ENCODE measurements around the gene ZNF772.
A peak's percentile ranks its signal among the peaks of the same experiment; 100 is the strongest.
"Not testable (repeated sequence)": the region's sequence is repeated elsewhere in the genome, so short reads cannot be mapped to it uniquely, and the experiment has no call there.

The ZNF772 gene

DNA sequence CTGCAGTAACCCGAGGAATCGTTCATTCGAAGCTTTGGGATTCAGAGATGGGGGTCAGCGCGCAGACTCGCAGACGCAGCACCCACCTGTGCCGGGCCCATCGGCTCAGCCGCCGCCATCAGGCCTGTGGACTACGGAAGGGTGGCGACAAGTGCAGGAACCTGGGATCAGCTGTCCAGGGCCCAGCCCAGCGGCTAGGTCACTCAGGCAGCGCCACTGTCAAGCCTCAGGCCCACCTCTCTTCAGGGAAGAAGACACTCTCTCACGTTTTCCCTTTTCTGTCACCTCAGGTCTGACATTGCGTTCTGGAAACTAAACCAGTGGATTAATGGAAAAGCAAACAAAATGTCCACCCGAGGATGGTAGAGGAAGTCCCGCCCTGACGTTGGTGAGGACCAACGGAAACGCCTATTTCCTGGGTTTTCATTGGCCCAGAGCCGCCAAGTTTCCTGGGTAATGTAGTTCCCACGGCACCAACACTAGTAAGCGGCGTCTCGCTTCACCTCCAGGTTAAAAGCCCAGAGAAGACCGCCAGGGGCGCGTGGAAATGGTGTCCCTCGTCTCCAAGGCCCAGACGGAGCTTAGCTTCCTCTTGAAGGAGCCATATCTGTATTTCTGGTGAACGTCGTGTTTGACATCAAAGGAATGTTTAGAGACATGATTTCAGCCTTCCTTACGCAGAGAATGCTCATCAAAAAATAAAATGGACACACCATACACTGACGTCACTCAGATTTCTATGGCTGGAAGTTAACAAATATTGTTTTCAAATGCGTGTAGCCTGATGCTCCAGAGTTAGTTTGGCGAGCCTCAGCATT is at the start of gene ZNF772:
TSS of gene ZNF772 (minus strand) at position 376 of the 818 bp plus-strand sequence. CDS start at position 119, 257 bp downstream.
- peak; percentile 91 for DNase-seq

GRCh38 chr19:57518021-57518420 is 40.7 kb upstream of the ZNF772 start:
- not testable (repeated sequence) for DNase-seq

GRCh38 chr19:57515255-57515654 is 37.9 kb upstream of the ZNF772 start:
- DNase-seq = no peak

DNA sequence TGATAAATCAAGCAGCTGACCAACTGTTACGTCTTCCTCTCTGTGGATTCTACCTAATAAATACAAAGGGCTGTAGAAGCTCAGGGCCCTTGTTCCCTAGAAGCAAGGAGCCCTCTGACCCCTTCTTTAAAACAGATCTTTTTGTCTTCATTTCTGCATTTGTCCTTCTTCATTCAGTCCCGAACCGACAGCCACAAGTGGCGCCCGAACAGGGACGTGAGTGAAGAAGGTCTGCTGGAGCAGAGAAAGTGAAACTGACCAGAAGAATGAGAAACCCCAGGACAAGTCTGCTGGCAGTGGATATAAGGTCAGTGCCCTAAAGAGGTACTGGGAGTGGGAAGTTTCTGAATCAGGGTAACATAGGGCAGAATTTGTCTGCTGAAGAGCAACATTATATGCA is 35.5 kb upstream of the ZNF772 start:
- peak; percentile 14 for DNase-seq

DNA sequence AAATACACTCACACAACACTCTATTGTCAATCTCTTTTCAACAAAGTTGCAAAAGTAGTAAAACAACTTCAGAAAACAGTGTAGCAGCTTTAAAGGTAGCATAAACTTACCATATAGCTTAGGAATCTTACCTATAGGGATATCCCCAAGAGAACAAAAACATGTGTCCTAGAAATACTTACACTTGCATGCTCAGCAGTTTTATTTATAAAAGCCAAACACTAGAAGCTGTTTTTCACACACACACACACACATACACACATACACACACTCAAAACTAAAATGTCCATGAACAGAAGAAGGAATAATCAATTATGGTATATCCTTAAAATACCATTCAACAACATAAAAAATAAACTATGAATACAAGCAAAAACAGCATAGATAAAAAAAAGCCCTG is 34.1 kb upstream of the ZNF772 start:
- no peak for DNase-seq

- DNase-seq = no peak
Measured at GRCh38 chr19:57506163-57506562, 28.8 kb upstream of the ZNF772 start.

GRCh38 chr19:57500400-57500799 is 23.0 kb upstream of the ZNF772 start:
- DNase-seq = not testable (repeated sequence)

GRCh38 chr19:57499680-57500395 is 22.5 kb upstream of the ZNF772 start, which contains the start of gene ZNF773:
Gene ZNF773 (plus strand): TSS chr19:57499938. CDS start chr19:57500081, 143 bp downstream.
- peak; percentile 97 for DNase-seq

- DNase-seq = not testable (repeated sequence)
Measured at GRCh38 chr19:57499332-57499679, 21.9 kb upstream of the ZNF772 start.

- DNase-seq = not testable (repeated sequence)
Measured at GRCh38 chr19:57488299-57488644, 10.9 kb upstream of the ZNF772 start.

DNA sequence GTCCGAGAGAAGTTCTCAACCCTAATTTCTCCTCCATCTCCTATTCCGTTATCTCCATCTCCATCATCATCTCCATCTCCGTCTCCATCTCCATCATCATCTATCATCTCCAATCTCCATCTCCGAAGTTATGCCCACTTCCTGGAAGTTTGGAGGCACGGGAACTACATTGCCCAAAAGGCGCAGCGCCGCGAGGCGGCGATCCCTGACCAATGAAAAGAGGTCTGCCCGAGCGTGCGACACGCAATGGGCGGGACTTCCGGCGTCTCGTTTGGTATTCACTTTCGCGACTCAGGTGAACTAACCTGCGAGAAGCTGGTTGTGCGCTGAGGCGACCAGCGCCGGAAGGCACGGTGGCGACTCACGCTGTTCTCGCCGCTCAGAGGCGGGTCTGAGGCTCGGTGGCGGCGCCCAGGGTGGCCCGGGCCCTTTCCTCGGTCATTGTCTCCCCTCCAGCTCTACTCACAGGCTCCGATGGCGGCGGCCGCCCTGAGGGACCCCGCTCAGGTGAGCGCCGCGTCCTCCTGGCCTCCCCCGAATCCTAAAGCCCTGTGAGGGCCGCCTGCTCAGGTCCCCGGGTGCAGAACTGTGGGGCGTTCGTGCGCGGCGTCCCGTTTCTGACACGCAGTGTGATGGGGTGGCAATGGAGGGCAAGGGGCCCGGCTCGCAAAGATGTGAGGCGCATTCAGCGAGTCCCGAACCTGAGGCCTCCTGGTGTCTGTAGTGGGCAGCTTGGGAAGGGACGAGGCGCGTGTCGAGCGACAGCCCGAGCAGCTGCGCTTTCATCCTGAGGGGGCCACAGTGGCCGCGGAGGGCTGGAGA is 10.3 kb upstream of the ZNF772 start, which contains the start of gene ZNF419:
TSS of gene ZNF419 (plus strand) at position 274 of the 822 bp plus-strand sequence. CDS start at position 475, 201 bp downstream.
- DNase-seq = peak; percentile 95

GRCh38 chr19:57473646-57474045 is 3.7 kb downstream of the ZNF772 start:
- DNase-seq = no peak

- no peak for DNase-seq
Measured at GRCh38 chr19:57466489-57466888, 10.9 kb downstream of the ZNF772 start.

DNA sequence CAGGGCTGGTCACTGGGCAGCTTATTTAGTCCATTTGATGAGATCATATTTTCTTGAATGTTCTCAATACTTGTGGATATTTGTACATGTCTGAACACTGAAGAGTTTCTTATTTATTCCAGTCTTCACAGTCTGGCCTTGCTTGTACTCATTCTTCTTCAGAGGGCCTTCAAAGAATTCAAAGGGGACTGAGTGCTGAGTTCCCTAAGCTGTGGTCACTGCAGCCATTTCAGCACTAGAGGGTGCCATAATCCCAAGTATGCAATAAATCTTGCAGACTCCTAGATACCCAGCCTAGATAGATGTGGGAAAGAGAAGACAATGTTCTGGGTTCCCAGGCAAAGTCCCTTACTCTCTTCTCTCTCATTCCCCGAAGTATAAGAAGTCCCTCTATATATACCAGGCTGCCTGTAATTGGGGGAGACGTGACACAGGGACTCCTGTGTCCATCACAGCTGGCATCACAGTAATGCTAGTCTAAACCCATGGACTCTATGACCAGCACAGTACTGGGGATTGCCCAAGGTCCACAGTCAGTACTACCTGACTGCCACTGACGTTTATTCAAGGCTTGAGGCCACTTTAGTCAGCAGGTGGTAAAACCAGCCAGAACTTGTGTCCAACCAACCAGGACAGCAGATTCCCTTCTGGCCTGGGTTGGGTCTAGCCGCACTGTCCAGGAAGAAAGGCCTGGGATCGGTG is 11.5 kb downstream of the ZNF772 start:
- DNase-seq = peak; percentile 32

GRCh38 chr19:57452307-57452706 is 25.1 kb downstream of the ZNF772 start:
- DNase-seq = no peak

DNA sequence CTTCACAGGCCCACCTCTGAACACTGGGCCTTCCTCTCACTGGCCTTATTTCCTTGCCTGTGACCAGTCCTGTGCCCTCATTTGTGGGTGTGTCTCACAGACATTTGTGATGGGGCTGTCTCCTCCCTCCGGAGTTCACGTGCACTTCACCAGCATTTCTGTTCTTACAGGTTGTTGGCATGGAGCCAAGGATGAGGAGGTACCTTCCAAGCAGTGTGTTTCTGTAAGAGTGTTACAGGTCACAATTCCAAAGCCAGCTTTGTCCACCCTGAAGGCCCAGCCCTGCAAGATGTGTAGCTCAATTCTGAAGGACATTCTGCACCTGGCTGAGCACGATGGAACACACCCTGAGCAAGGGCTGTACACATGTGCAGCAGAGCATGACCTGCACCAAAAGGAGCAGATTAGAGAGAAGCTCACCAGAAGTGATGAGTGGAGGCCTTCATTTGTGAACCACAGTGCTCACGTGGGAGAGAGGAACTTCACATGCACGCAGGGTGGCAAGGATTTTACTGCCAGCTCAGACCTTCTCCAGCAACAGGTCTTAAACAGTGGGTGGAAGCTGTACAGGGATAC is 34.2 kb downstream of the ZNF772 start:
- no peak for DNase-seq

GRCh38 chr19:57441979-57442752 is 35.2 kb downstream of the ZNF772 start:
- DNase-seq = no peak

DNA sequence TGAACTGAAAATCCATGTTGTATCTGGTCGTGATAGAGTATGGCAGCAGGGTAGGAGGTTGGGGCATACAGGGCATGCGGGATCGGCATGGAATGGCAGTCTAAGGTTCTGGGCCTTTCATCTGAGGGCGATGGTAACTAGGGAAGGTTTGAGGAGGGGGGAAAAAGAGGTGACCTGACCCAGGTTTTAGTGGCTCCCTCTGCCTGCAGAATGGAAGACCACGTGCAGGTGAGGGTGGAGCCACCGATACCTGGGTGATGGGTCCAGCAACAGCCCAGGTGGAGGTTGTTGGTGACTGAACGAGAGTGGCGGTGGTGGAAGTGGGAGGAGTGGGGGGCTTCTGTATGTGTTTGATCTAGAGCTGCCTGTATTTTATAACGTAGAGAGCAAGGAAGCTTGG is 38.4 kb downstream of the ZNF772 start:
- no peak for DNase-seq

GRCh38 chr19:57437931-57438330 is 39.4 kb downstream of the ZNF772 start:
- DNase-seq = no peak

- DNase-seq = no peak
Measured at GRCh38 chr19:57436417-57436816, 40.9 kb downstream of the ZNF772 start.

All from activated CD4-positive, alpha-beta T cell treated with anti-CD3 and anti-CD28 coated beads for 48 hours (primary cell).